ENCODE data around the gene TERC.

DNA sequence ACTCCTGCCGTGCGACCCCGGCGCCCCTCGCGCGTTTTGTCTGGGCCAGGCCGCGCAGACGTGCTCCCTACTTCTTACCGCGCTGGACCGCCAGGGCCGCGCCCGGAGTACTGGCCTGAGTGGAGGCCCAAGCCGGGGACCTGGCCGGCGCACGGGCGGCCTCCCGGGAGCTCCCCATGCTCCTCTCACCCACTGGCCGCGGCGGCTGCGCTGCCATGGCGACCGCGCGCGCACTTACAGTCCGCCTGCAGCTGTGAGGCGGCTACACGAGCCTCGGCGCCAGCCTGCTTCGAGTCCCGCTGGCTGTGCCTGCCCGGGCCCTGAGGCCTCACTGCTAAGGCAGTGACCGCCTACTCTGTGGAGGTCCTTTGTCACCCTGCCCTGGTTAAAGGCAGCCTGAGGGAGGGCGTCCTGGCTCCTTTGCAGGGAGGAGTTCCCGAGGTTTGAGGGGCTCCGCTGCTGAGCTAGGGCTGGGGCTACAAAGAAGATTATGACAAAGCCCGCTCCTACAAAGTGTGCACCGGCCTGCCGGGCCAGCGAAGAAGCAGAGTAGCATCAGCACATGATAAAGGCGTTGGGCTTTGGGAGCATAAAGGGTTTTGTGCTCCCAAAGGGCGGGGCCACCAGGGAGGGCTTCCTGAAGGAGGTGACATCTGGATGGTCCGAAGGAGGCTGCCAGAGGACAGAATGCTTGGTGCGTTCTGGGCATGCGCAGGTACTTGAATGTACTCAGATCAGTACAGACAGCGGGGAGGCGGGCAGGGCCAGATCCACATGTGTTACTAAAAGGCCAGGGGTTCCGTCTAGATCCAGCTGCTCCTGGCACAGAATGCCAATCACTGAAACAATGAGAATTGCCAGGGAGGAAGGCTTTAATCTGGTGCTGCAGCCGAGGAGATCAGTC lies 47.7 kb upstream of the TERC start, which contains the start of the genes LRRC34 and LRRIQ4:
- TF ChIP-seq, protein P1, sequence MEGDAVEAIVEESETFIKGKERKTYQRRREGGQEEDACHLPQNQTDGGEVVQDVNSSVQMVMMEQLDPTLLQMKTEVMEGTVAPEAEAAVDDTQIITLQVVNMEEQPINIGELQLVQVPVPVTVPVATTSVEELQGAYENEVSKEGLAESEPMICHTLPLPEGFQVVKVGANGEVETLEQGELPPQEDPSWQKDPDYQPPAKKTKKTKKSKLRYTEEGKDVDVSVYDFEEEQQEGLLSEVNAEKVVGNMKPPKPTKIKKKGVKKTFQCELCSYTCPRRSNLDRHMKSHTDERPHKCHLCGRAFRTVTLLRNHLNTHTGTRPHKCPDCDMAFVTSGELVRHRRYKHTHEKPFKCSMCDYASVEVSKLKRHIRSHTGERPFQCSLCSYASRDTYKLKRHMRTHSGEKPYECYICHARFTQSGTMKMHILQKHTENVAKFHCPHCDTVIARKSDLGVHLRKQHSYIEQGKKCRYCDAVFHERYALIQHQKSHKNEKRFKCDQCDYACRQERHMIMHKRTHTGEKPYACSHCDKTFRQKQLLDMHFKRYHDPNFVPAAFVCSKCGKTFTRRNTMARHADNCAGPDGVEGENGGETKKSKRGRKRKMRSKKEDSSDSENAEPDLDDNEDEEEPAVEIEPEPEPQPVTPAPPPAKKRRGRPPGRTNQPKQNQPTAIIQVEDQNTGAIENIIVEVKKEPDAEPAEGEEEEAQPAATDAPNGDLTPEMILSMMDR (IDR thresholded peaks at IDR 0.05), result no peak
- TF ChIP-seq POLR2A (IDR thresholded peaks at IDR 0.05), result no peak

Data from ovary (tissue), 3 donors.